HEK293 (cell line): ENCODE results near the gene ZNF521.

ENCODE experiments used
- CTCF ChIA-PET: fragments of 350-600 bp; formaldehyde crosslinking; extraction: SDS; loops from one replicate; lab custom pipeline; 2021; ENCODE audit warnings: antibody characterized with exemption; lab: Yijun Ruan, JAX
- POLR2A ChIA-PET: fragments of 300-600 bp; formaldehyde crosslinking; extraction: SDS; loops from one replicate; lab custom pipeline; 2020; ENCODE audit warnings: antibody characterized with exemption, inconsistent platforms; lab: Yijun Ruan, JAX
- H3K27ac ChIP-seq: fragments of 200-500 bp; sonication (Bioruptor generic); 2 replicates; pipeline ENCODE4 v1.5.1; 2014; ENCODE audit warnings: low read depth, low read length, control low read depth, inconsistent platforms; ENCODE audit errors: extremely low read depth
- H3K36me3 ChIP-seq, 2 experiments: fragments of 200-500 bp in 1 of 2; sonication (Bioruptor generic) in 1 of 2; 1 replicate in 1 of 2; 2 replicates in 1 of 2; pipeline ENCODE4 v1.5.1; 2014 to 2017; ENCODE audit warnings: inconsistent platforms in 2 of 2, low read length in 2 of 2; ENCODE audit not compliant: control insufficient read depth in 2 of 2, insufficient read depth in 1 of 2
- H3K4me1 ChIP-seq: fragments of 200-500 bp; sonication (Bioruptor generic); 2 replicates; pipeline ENCODE4 v1.5.1; 2014; ENCODE audit warnings: mild to moderate bottlenecking, low read length, inconsistent platforms; ENCODE audit not compliant: control insufficient read depth, insufficient read depth
- H3K4me3 ChIP-seq: 2 replicates; pipeline ENCODE4 v1.5.1; 2011; ENCODE audit warnings: low read depth, mild to moderate bottlenecking, control low read depth, low read length, moderate library complexity
- H3K9me3 ChIP-seq: fragments of 200-500 bp; sonication (Bioruptor generic); 2 replicates; pipeline ENCODE4 v1.5.1; 2014; ENCODE audit warnings: low read depth, low read length, inconsistent platforms; ENCODE audit not compliant: control insufficient read depth, insufficient read depth
- HOXA7 ChIP-seq: sonication (generic); formaldehyde crosslinking; IDR thresholded peaks from 2 replicates; pipeline ENCODE4 v1.8.1; 2022; ENCODE audit warnings: missing genetic modification reagents, borderline replicate concordance
- SETDB1 ChIP-seq: IDR thresholded peaks from one replicate; pipeline ENCODE4 v1.6.1; 2017; ENCODE audit warnings: mild to moderate bottlenecking, low read length, moderate library complexity, mixed read lengths; ENCODE audit not compliant: insufficient read length
- WT1 ChIP-seq: fragments of 450-650 bp; formaldehyde crosslinking; IDR thresholded peaks from 2 replicates; pipeline ENCODE4 v1.5.1; 2016; ENCODE audit warnings: missing biosample characterization, missing genetic modification characterization
- ZFP3 ChIP-seq: fragments of 450-650 bp; formaldehyde crosslinking; IDR thresholded peaks from 2 replicates; pipeline ENCODE4 v1.5.1; 2016; ENCODE audit warnings: low read depth, missing biosample characterization, missing genetic modification characterization
- ZFP41 ChIP-seq: fragments of 450-650 bp; formaldehyde crosslinking; IDR thresholded peaks from 2 replicates; pipeline ENCODE4 v1.5.1; 2016; ENCODE audit warnings: missing biosample characterization, missing genetic modification characterization, borderline replicate concordance
- ZIC2 ChIP-seq: fragments of 450-650 bp; formaldehyde crosslinking; IDR thresholded peaks from 2 replicates; pipeline ENCODE4 v1.5.1; 2016; ENCODE audit warnings: missing biosample characterization, missing genetic modification characterization
- ZNF133 ChIP-seq: fragments of 450-650 bp; formaldehyde crosslinking; IDR thresholded peaks from 2 replicates; pipeline ENCODE4 v1.5.1; 2016; ENCODE audit warnings: missing biosample characterization, missing genetic modification characterization
- ZNF148 ChIP-seq: fragments of 450-650 bp; formaldehyde crosslinking; IDR thresholded peaks from 2 replicates; pipeline ENCODE4 v1.5.0; 2017; ENCODE audit warnings: missing biosample characterization, missing genetic modification characterization, borderline replicate concordance
- ZNF214 ChIP-seq: fragments of 450-650 bp; formaldehyde crosslinking; IDR thresholded peaks from 2 replicates; pipeline ENCODE4 v1.5.1; 2017; ENCODE audit warnings: missing biosample characterization, mild to moderate bottlenecking, missing genetic modification characterization, borderline replicate concordance
- ZNF24 ChIP-seq: fragments of 450-650 bp; formaldehyde crosslinking; IDR thresholded peaks from 2 replicates; pipeline ENCODE4 v1.5.1; 2016; ENCODE audit warnings: missing biosample characterization, missing genetic modification characterization
- ZNF335 ChIP-seq: fragments of 450-650 bp; formaldehyde crosslinking; conservative IDR thresholded peaks from 2 replicates; pipeline ENCODE4 v1.5.1; 2016; ENCODE audit warnings: missing biosample characterization, missing genetic modification characterization
- ZNF350 ChIP-seq: fragments of 450-650 bp; formaldehyde crosslinking; IDR thresholded peaks from 2 replicates; pipeline ENCODE4 v1.5.0; 2017; ENCODE audit warnings: missing biosample characterization, mild to moderate bottlenecking, missing genetic modification characterization
- ZNF518A ChIP-seq: fragments of 450-650 bp; formaldehyde crosslinking; conservative IDR thresholded peaks from 2 replicates; pipeline ENCODE4 v1.5.1; 2016; ENCODE audit warnings: low read depth, missing biosample characterization, missing genetic modification characterization
- ZNF623 ChIP-seq: fragments of 450-650 bp; formaldehyde crosslinking; IDR thresholded peaks from 2 replicates; pipeline ENCODE4 v1.5.1; 2016; ENCODE audit warnings: missing biosample characterization, missing genetic modification characterization
- ZNF624 ChIP-seq: fragments of 450-650 bp; formaldehyde crosslinking; IDR thresholded peaks from 2 replicates; pipeline ENCODE4 v1.5.1; 2017; ENCODE audit warnings: missing biosample characterization, missing genetic modification characterization
- ZNF654 ChIP-seq: fragments of 450-650 bp; formaldehyde crosslinking; IDR thresholded peaks from 2 replicates; pipeline ENCODE4 v1.5.1; 2016; ENCODE audit warnings: low read depth, missing biosample characterization, missing genetic modification characterization
- ZNF664 ChIP-seq: fragments of 450-650 bp; formaldehyde crosslinking; IDR thresholded peaks from 2 replicates; pipeline ENCODE4 v1.5.1; 2016; ENCODE audit warnings: missing biosample characterization, missing genetic modification characterization
- ZNF701 ChIP-seq: fragments of 450-650 bp; formaldehyde crosslinking; IDR thresholded peaks from 2 replicates; pipeline ENCODE4 v1.5.1; 2016; ENCODE audit warnings: missing biosample characterization, missing genetic modification characterization
- ZNF791 ChIP-seq: fragments of 450-650 bp; formaldehyde crosslinking; IDR thresholded peaks from 2 replicates; pipeline ENCODE4 v1.5.1; 2016; ENCODE audit warnings: missing biosample characterization, missing genetic modification characterization
- ZNF830 ChIP-seq: fragments of 450-650 bp; IDR thresholded peaks from 2 replicates; pipeline ENCODE4 v1.5.0; 2018; ENCODE audit warnings: missing biosample characterization, missing genetic modification characterization, low read depth, mild to moderate bottlenecking, moderate library complexity

The ZNF521 gene

GRCh38 chr18:25047421-25047820, 304.5 kb downstream of the ZNF521 start:
- Histone ChIP-seq H3K4me1 (no peaks in the 10 kb centered on the region), H3K4me3 (no peak overlapping the region), H3K9me3 (no peaks in the 10 kb centered on the region), H3K27ac (no peak overlapping the region), H3K36me3 (no peaks in the 10 kb centered on the region)
- POLR2A ChIA-PET: no interaction called here
- TF ChIP-seq ZNF654 (no peak), ZNF830 (tag by site-specific recombination) (no peak), ZNF148 (tag by site-specific recombination) (no peak), ZNF214 (tag by site-specific recombination) (no peak), ZNF791 (no peak), ZNF623 (tag by site-specific recombination) (no peak), ZNF335 (tag by site-specific recombination) (no peak), SETDB1 (no peak), ZNF24 (no peak), WT1 (no peak), ZNF350 (no peak), ZFP41 (tag by site-specific recombination) (no peak), ZNF518A (no peak), ZNF624 (no peak), ZNF664 (tag by site-specific recombination) (no peak), ZFP3 (tag by site-specific recombination) (no peak), ZNF701 (tag by site-specific recombination) (no peak), ZNF133 (tag by site-specific recombination) (no peak), HOXA7 (CRISPR knock-in tag) (no peak)
- CTCF ChIA-PET: no interaction called here

- no peaks in the 10 kb centered on the region for H3K36me3 ChIP-seq
- no peak for TF ChIP-seq ZIC2
- TF ChIP-seq, all 188 proteins: peak for 0
- Histone ChIP-seq H3K9me3 (no peaks in the 10 kb centered on the region), H3K4me1 (no peaks in the 10 kb centered on the region), H3K4me3 (no peak overlapping the region), H3K27ac (no peak overlapping the region)
- ChIA-PET POLR2A (no interaction called here), CTCF (interaction anchor here (0.6 to 1.1 kb wide), 2 partner anchors 265 to 497 kb away, joined by 5 to 9 read pairs; no protein-coding TSS in a partner anchor)
Observed at GRCh38 chr18:25044694-25045093, 307.3 kb downstream of the ZNF521 start.
